Measurements from ENCODE around the gene BUD23.
"Not testable (repeated sequence)": the region's sequence is repeated elsewhere in the genome, so short reads cannot be mapped to it uniquely, and the experiment has no call there.

The BUD23 gene, protein sequence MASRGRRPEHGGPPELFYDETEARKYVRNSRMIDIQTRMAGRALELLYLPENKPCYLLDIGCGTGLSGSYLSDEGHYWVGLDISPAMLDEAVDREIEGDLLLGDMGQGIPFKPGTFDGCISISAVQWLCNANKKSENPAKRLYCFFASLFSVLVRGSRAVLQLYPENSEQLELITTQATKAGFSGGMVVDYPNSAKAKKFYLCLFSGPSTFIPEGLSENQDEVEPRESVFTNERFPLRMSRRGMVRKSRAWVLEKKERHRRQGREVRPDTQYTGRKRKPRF

DNA sequence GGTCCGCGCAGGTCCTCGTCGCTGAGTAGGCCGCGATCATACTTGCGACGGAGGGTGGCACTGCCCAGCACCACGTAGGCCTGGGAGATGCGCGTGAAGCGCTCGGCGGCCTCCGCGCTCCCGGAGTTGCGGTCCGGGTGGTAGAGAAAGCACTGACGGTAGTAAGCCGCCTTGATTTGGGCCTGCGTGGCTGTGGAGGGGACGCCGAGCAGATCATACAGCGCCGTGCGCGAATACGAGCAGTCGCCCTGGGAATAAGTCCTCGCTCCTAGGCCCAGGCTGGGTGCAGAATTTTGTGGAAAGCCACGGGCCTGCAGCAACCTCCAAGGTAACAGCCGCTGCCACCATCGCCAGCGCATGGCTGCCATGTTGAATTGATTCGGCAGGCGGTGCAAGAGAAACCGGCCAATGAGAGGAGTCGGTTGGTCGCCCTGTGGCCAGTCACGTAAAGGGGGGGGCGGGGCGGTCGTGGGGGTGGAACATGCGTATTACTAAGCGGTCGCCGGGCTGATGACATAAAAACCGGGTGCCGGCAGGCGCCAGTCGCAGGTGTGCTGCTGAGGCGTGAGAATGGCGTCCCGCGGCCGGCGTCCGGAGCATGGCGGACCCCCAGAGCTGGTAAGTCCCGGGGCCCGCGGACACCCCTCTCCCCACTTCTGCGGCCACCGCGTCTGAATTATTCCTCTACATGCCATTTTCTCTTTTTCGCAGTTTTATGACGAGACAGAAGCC is at the start of gene BUD23, which contains the start of gene DNAJC30:
Gene BUD23 (plus strand): TSS at position 542 of the 732 bp plus-strand sequence. CDS start 29 bp downstream, at position 571.
Gene DNAJC30 (minus strand): TSS at position 398 of the 732 bp plus-strand sequence. CDS start 30 bp downstream, at position 368.
- peak; percentile 95 for DNase-seq

DNA sequence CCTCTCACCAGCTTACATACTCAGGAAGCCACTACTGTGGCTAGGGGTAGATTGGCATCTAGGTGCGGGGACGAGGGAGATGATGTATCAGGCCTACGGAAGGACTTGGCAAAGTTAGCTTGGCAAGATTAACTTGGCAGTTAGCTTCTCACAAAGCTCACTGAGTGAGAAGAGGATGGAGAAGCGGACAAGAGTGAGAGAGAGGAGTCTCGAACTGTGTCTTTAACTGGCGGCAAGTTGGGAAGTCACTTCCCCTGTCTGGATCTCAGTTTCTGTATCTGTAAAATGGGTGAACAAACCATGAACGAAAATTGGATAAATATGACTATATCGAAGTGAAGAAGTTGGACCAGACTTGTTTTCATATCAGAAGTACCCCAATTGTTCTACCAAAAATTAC is 49.6 kb upstream of the BUD23 start:
- DNase-seq: no peak

DNA sequence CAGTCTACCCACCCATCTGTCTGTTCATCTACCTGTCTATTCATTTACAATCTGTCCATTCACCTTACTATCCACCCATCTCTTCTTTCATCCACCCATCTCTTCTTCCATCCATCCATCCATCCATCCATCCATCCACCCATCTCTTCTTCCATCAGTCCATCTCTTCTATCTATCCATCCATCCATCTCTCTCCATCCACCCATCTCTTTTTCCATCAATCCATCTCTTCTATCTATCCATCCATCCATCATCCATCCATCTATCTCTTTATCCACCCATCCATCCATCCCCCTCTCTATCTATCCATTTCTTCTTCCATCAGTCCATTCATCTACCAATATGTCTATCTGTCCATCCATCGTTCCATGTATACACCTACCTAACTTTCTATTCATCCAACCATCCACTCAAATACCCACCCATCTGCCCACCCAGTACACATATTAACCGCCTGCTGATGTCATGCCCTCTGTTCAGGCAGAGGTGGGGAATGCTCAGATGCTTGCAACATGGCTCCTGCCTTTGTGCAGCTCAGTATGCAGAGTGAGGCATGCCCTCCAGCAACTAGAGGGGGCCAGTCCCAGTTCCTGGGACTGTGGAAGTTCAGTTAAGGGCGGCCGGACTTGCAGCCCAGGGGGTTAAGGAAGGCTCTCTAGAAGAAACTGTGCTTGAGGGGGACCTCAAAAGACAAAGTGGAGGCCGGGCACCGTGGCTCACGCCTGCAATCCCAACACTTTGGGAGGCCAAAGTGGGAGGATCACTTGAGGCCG is 47.8 kb upstream of the BUD23 start:
- DNase-seq: no peak

- DNase-seq: no peak
These were observed 44.5 kb upstream of the BUD23 start for GRCh38 chr7:73638911-73639310.

DNA sequence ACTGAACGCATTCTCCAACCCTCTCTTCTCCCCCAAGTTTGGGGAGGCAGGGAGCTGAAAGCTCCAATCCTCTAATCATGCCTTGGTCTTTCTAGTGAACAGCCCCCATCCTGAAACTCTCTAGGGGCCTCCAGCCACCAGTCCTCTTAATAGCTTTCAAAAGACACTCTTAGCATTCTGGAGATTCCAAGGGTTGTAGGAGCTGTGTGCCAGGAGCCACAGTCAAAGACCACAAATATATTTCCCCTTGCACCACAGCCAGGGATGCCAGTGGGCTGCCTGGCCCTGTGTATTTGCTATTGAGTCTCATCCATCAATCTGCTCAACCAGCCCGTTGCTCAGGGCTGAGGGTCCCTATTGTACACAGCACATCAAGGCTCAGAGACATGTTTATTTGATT is 40.6 kb upstream of the BUD23 start:
- DNase-seq: no peak

DNA sequence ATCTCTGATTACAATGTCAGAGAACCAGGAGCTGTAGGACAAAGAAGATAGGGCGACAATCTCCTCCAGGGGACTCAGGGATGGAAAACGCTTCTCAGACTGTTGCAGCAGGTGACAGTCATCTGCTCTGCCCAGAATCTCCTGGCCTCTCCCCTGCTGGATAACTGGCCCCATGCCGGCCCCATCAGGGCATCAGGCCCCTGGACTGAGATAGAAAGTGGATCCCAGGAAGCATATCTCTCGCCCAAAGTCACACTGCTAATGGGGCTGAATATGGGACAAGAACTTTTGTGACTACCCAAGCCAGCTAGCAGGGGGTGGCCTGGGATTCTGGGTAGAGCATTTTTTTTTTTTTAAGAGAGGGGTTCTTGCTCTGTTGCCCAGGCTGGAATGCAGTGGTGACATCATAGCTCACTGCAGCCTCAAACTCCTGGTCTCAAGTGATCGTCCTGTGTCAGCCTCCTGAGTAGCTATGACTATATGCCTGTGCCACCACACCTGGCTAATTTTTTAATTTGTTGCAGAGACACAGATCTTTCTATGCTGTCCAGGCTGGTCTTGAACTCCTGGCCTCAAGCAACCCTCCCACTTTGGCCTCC is 38.6 kb upstream of the BUD23 start:
- no peak for DNase-seq

DNA sequence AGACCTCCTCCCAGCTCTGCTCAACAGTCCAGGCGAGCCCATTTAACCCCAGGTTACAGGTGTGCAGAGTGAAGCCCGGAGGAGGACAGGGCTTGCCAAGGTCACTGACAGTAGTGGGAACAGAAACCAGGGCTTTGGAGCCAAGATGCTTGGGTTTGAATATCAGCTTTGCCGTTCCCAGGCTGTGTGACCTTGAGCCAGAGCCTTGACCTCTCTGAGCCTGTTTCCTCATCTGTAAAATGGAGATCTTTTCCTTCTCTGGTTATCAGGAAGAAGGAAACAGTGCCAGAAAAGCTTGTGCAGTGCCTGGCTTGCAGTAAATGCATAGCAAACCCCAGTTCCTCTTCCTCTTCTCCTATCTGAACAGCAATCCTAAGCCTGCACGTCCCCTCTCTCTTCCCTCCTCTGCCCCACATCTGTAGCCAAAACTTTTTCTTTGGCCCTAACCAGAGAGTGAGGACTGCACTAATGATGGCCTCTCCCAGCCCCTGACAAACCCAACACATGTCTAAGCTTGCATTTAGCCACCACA is 37.7 kb upstream of the BUD23 start:
- DNase-seq: no peak

- no peak for DNase-seq
These were observed 36.3 kb upstream of the BUD23 start for GRCh38 chr7:73646785-73647724.

DNA sequence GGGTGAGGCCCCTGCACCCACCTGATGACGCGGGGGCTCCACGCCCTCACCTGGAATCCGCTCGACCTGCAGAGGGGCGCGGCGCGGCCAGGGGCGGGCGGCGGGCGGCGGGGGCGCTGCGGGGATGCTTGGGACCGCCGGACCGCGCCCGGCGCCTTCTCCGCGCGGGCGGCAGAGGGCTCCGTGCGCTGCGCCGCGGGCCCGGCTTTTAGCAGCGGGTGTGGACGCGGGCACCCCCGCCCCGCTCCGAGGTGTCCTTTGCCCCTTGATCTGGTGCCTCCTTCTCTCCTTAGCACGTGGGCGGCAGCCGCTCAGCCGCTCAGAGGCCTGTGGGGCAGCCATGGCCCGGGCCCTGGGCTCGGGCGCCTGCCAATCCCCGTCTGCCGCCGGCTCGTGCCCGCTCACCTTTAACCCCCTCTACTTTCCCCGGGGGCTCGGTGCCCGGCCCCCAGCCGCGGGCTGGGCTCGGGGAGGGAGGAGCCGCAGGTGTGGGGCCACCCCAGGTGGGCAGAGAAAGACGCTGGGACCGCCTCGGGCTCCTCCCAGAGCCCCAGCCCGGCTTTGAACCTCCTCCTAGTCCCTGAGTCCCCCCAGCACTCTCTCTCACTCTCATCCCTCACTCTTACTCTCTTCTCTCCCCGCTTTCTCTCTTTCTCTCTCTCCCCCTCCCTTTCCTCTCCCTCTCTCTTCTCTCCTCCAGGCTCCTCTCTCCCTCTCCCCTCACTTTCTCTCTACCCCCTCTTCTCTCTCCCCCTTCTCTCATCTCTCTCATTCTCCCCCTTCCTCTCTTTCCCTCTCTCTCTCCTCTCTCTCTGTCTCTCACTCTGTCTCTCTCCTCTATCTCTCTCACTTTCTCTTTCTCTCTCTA is 35.4 kb upstream of the BUD23 start:
- DNase-seq: no peak

- no peak for DNase-seq
These were observed 34.6 kb upstream of the BUD23 start for GRCh38 chr7:73648593-73649332.

DNA sequence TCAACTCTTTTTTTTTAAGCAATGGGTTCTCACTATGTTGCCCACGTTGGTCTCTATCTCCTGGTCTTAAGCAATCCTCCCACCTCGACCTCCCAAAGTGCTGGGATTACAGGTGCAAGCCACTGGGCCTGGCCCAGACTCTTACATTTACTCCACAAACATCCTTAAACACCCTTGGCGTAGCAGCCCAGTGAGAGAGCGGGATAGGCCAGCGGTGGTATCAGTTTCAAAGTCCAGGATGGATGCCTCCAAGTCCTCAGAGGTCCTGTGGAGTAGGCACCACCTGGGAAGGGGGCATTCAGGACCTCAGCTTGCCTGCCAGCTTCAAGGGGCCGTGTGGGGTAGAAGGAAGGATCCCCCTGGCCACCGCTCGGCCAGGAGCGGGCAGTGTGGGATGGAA is 33.8 kb upstream of the BUD23 start:
- DNase-seq: no peak

DNA sequence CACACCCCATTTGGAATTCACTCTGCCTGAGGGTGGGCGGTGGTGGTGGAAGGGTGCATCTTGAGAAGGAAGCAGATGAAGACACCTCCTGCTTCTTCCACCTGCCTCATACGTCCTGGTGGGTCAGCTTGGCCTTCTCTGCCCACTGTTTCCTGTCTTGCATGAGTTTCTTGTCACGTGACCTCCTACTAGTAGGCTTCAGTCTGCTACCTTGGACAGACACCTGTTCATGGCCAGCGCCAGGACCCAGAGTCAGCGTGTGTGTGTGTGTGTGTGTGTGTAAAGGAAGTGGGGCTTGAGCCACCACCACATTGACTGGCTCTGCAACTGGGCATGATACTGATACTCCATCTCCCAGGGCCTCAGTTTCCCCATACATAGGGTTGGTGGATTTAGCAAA is 32.9 kb upstream of the BUD23 start:
- DNase-seq: no peak

DNA sequence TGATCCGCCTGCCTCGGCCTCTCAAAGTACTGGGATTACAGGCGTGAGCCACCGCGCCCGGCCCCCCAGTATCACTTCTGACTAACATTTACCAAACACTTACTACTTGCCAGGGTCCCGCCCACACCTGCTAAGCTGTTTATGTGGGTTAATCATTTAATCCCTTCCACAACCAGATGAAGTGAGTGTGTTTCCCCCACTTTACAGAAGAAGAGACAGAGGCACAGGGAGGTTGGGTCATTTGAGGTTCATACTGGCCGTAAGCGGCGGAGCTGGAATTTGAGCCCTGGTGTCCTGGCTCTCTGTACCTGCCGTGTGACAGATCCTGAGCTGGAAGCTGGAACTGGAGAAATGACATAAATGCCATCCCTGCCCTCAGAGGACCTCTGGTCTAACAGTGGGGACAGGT is 30.9 kb upstream of the BUD23 start:
- no peak for DNase-seq

GRCh38 chr7:73655309-73655708 is 28.1 kb upstream of the BUD23 start:
- not testable (repeated sequence) for DNase-seq

GRCh38 chr7:73659983-73660382 is 23.4 kb upstream of the BUD23 start:
- DNase-seq: no peak

GRCh38 chr7:73660594-73660993 is 22.8 kb upstream of the BUD23 start:
- not testable (repeated sequence) for DNase-seq

- no peak for DNase-seq
These were observed 20.4 kb upstream of the BUD23 start for GRCh38 chr7:73663033-73663432.

GRCh38 chr7:73667344-73668102 is 15.9 kb upstream of the BUD23 start, which contains the start of gene VPS37D:
Gene VPS37D (plus strand): TSS chr7:73667831. CDS start chr7:73667959, 128 bp downstream.
- peak; percentile 89 for DNase-seq

Measured in EL (cell line).